H1 (cell line): Measurements from ENCODE around the gene ARHGEF28. TPM values are rescaled to one million over a fixed set of nuclear protein-coding genes. Genes with fewer than 3 reads are reported as not detected.

Source experiments
- CTCF ChIA-PET: fragments of 300-600 bp; sonication (Branson Sonifier 250); formaldehyde crosslinking; loops from one replicate; lab custom pipeline; 2021; ENCODE audit not compliant: partially characterized antibody; lab: Charles Lee
- POLR2A ChIA-PET: fragments of 300-600 bp; sonication (Branson Sonifier 250); formaldehyde crosslinking; loops from one replicate; lab custom pipeline; 2021; ENCODE audit warnings: inconsistent platforms; ENCODE audit not compliant: partially characterized antibody; lab: Charles Lee
- DNase-seq, 2 experiments: peaks; one replicate each; pipeline versions ENCODE4 v3.0.0 to v3.0.0-alpha.2; 2010 to 2022; ENCODE audit warnings: low spot score in 2 of 2, low read depth in 1 of 2, mixed read lengths in 1 of 2
- FAIRE-seq: peaks from 2 replicates; lab custom pipeline; 2011; peaks lifted over from hg19 to GRCh38; lab: Jason Lieb, UNC
- H2AFZ ChIP-seq: 2 replicates; pipeline ENCODE4 v1.8.1; 2012; ENCODE audit warnings: low read length, inconsistent platforms
- H2AK5ac ChIP-seq: 2 replicates; pipeline ENCODE4 v1.6.1; 2013; ENCODE audit warnings: low read depth, low read length
- H2BK120ac ChIP-seq: replicated peaks from 2 replicates; pipeline ENCODE3; 2013; ENCODE audit warnings: low read depth, low read length, inconsistent platforms
- H2BK12ac ChIP-seq: 2 replicates; pipeline ENCODE4 v1.6.1; 2013; ENCODE audit warnings: low read depth, low read length
- H2BK15ac ChIP-seq: 2 replicates; pipeline ENCODE4 v1.6.1; 2013; ENCODE audit warnings: low read length
- H2BK20ac ChIP-seq: 2 replicates; pipeline ENCODE4 v1.6.1; 2013; ENCODE audit warnings: low read length
- H2BK5ac ChIP-seq: 2 replicates; pipeline ENCODE4 v1.6.1; 2013; ENCODE audit warnings: low read depth, low read length
- H3K14ac ChIP-seq: 2 replicates; pipeline ENCODE4 v1.6.1; 2013; ENCODE audit warnings: inconsistent platforms; ENCODE audit not compliant: insufficient read length
- H3K18ac ChIP-seq: 2 replicates; pipeline ENCODE4 v1.6.1; 2013; ENCODE audit warnings: low read length; ENCODE audit errors: extremely low read depth
- H3K23ac ChIP-seq: 2 replicates; pipeline ENCODE4 v1.6.1; 2013; ENCODE audit warnings: inconsistent platforms; ENCODE audit not compliant: insufficient read length
- H3K23me2 ChIP-seq: 2 replicates; pipeline ENCODE4 v1.6.1; 2013; ENCODE audit warnings: low read depth, low read length
- H3K27ac ChIP-seq: 2 replicates; pipeline ENCODE4 v1.6.1; 2011; ENCODE audit warnings: low read depth, low read length, inconsistent platforms
- H3K27me3 ChIP-seq, 4 experiments: replicated peaks in 1 of 4; 1 replicate in 1 of 4; 2 replicates in 3 of 4; pipeline versions ENCODE4 v1.6.1 to v1.8.1; 2011 to 2013; ENCODE audit warnings: low read length in 3 of 4, mild to moderate bottlenecking in 3 of 4, inconsistent platforms in 2 of 4, mixed read lengths in 2 of 4, moderate library complexity in 1 of 4; ENCODE audit not compliant: control insufficient read depth in 3 of 4, insufficient read depth in 3 of 4; ENCODE audit errors: extremely low read depth in 1 of 4
- H3K36me3 ChIP-seq, 4 experiments: 2 replicates each; pipeline versions ENCODE4 v1.6.1 to v1.8.1; 2011 to 2013; ENCODE audit warnings: mild to moderate bottlenecking in 4 of 4, low read length in 3 of 4, moderate library complexity in 2 of 4, control low read depth in 1 of 4, inconsistent platforms in 1 of 4; ENCODE audit not compliant: insufficient read depth in 4 of 4, control insufficient read depth in 2 of 4
- H3K4ac ChIP-seq: replicated peaks from 2 replicates; pipeline ENCODE3; 2013; ENCODE audit warnings: low read length, low read depth, mixed read lengths, inconsistent platforms; ENCODE audit not compliant: insufficient read length
- H3K4me1 ChIP-seq, 4 experiments: replicated peaks in 1 of 4; 1 replicate in 1 of 4; 2 replicates in 3 of 4; pipeline versions ENCODE4 v1.6.1 to v1.8.1; 2011 to 2013; ENCODE audit warnings: low read length in 3 of 4, inconsistent platforms in 2 of 4, mixed read lengths in 1 of 4; ENCODE audit not compliant: insufficient read depth in 4 of 4, control insufficient read depth in 3 of 4
- H3K4me2 ChIP-seq, 2 experiments: 2 replicates each; pipeline versions ENCODE4 v1.6.1 to v1.8.1; 2011 to 2013; ENCODE audit warnings: low read depth in 2 of 2, low read length in 2 of 2, control low read depth in 1 of 2, inconsistent platforms in 1 of 2, mild to moderate bottlenecking in 1 of 2; ENCODE audit not compliant: insufficient read depth in 1 of 2
- H3K4me3 ChIP-seq, 4 experiments: fragments of 200-600, 300-600 bp in 1 of 4; sonication (generic), shearing (Covaris generic), sonication (Bioruptor Twin) in 1 of 4; 2 replicates each; pipeline versions ENCODE4 v1.5.1 to v1.8.1; 2011 to 2016; ENCODE audit warnings: low read length in 4 of 4, low read depth in 3 of 4, control low read depth in 2 of 4, inconsistent platforms in 2 of 4, mild to moderate bottlenecking in 2 of 4, mixed read lengths in 1 of 4, moderate library complexity in 1 of 4; ENCODE audit not compliant: insufficient read depth in 2 of 4; ENCODE audit errors: extremely low read depth in 1 of 4
- H3K56ac ChIP-seq: replicated peaks from 2 replicates; pipeline ENCODE3; 2013; ENCODE audit warnings: low read depth, mild to moderate bottlenecking, mixed read lengths, low read length, inconsistent platforms; ENCODE audit not compliant: insufficient read length
- H3K79me1 ChIP-seq: 2 replicates; pipeline ENCODE4 v1.6.1; 2013; ENCODE audit warnings: low read depth, low read length, control low read depth
- H3K79me2 ChIP-seq, 2 experiments: 2 replicates each; pipeline versions ENCODE4 v1.6.1 to v1.8.1; 2012 to 2013; ENCODE audit warnings: low read length in 2 of 2, mild to moderate bottlenecking in 2 of 2, inconsistent platforms in 1 of 2; ENCODE audit not compliant: insufficient read depth in 2 of 2, control insufficient read depth in 1 of 2
- H3K9ac ChIP-seq, 4 experiments: replicated peaks in 1 of 4; 1 replicate in 1 of 4; 2 replicates in 3 of 4; pipeline versions ENCODE4 v1.6.1 to v1.8.1; 2011 to 2013; ENCODE audit warnings: low read depth in 3 of 4, low read length in 3 of 4, control low read depth in 2 of 4, mild to moderate bottlenecking in 2 of 4, moderate library complexity in 2 of 4, inconsistent platforms in 1 of 4; ENCODE audit errors: extremely low read depth in 1 of 4
- H3K9me3 ChIP-seq, 2 experiments: 2 replicates each; pipeline versions ENCODE4 v1.6.1 to v1.8.1; 2012 to 2013; ENCODE audit warnings: mild to moderate bottlenecking in 2 of 2, moderate library complexity in 2 of 2, control low read depth in 1 of 2, inconsistent platforms in 1 of 2, low read depth in 1 of 2, low read length in 1 of 2, mixed read lengths in 1 of 2; ENCODE audit not compliant: insufficient read depth in 2 of 2
- H4K20me1 ChIP-seq, 2 experiments: replicated peaks in 1 of 2; 2 replicates each; pipeline versions ENCODE3 to v1.8.1; 2011 to 2013; ENCODE audit warnings: inconsistent platforms in 2 of 2, low read length in 2 of 2, mild to moderate bottlenecking in 1 of 2; ENCODE audit not compliant: insufficient read depth in 2 of 2, control insufficient read depth in 1 of 2
- H4K5ac ChIP-seq: 2 replicates; pipeline ENCODE4 v1.6.1; 2013; ENCODE audit warnings: low read length, low read depth, mixed read lengths, inconsistent platforms; ENCODE audit not compliant: insufficient read length
- H4K8ac ChIP-seq: 2 replicates; pipeline ENCODE4 v1.8.0; 2013; ENCODE audit warnings: mild to moderate bottlenecking, moderate library complexity, low read length, inconsistent platforms; ENCODE audit not compliant: insufficient read depth; ENCODE audit errors: extremely low read depth
- H4K91ac ChIP-seq: replicated peaks from 2 replicates; pipeline ENCODE3; 2013; ENCODE audit warnings: low read length, mixed read lengths, inconsistent platforms; ENCODE audit not compliant: insufficient read length
- ATF3 ChIP-seq: IDR thresholded peaks from 2 replicates; pipeline ENCODE4 v1.6.1; 2011; ENCODE audit warnings: low read depth, mild to moderate bottlenecking, low read length; ENCODE audit not compliant: insufficient read depth
- BCL11A ChIP-seq, 2 experiments: IDR thresholded peaks; one replicate each; pipeline ENCODE4 v1.6.1; 2011; ENCODE audit warnings: low read depth in 2 of 2, low read length in 2 of 2, mild to moderate bottlenecking in 2 of 2
- CREB1 ChIP-seq: IDR thresholded peaks from 2 replicates; pipeline ENCODE4 v1.6.1; 2012; ENCODE audit warnings: inconsistent platforms
- HDAC2 ChIP-seq, 2 experiments: fragments of 300-600 bp in 1 of 2; sonication (generic) in 1 of 2; IDR thresholded peaks; 2 replicates each; pipeline ENCODE4 v1.6.1; 2011 to 2012; ENCODE audit warnings: low read depth in 2 of 2, low read length in 2 of 2, mild to moderate bottlenecking in 2 of 2, moderate library complexity in 2 of 2, borderline replicate concordance in 1 of 2, inconsistent platforms in 1 of 2
- MAX ChIP-seq: IDR thresholded peaks from 2 replicates; pipeline ENCODE4 v1.6.1; 2012; ENCODE audit warnings: inconsistent platforms
- RBBP5 ChIP-seq: IDR thresholded peaks from 2 replicates; pipeline ENCODE4 v1.7.1; 2012; ENCODE audit warnings: low read depth, mild to moderate bottlenecking, inconsistent platforms, low read length, moderate library complexity, borderline replicate concordance
- RNF2 ChIP-seq: fragments of 200-900, 300-1000 bp; sonication (generic); IDR thresholded peaks from 2 replicates; pipeline ENCODE4 v1.7.1; 2016; ENCODE audit warnings: borderline replicate concordance, low read depth, mild to moderate bottlenecking, antibody characterized with exemption, low read length; ENCODE audit not compliant: poor library complexity, severe bottlenecking; ENCODE audit errors: missing control alignments
- SAP30 ChIP-seq: fragments of 300-600 bp; sonication (generic); IDR thresholded peaks from 2 replicates; pipeline ENCODE4 v1.7.1; 2012; ENCODE audit warnings: low read length, moderate library complexity, mild to moderate bottlenecking, inconsistent platforms; ENCODE audit not compliant: insufficient read depth, insufficient replicate concordance
- ZNF274 ChIP-seq: IDR thresholded peaks from 2 replicates; pipeline ENCODE4 v1.7.0; 2012; ENCODE audit warnings: low read length, borderline replicate concordance; ENCODE audit errors: extremely low read depth
- WGBS, 2 experiments: shearing (Covaris generic) in 1 of 2; methylation state at CpG; one replicate each; pipeline versions ENCODE4 v1.1.6 to v1.1.7; 2013 to 2015; ENCODE audit warnings: low lambda C conversion rate in 2 of 2, mixed read lengths in 2 of 2, inconsistent platforms in 1 of 2, low coverage in 1 of 2, missing lambda C conversion rate in 1 of 2; ENCODE audit not compliant: insufficient replicate concordance in 2 of 2, insufficient coverage in 1 of 2, insufficient read length in 1 of 2; ENCODE audit errors: extremely low coverage in 1 of 2, missing lambda C conversion rate in 1 of 2; 5-methylcytosine and 5-hydroxymethylcytosine counted together
- polyA plus RNA-seq, 7 experiments: library from polyadenylated mRNA; depleted of rRNA in 3 of 7; stranded (reverse) in 5 of 7; unstranded in 2 of 7; fragments of >200 nt in 5 of 7; fragments of 200-250 nt in 2 of 7; gene quantifications; 1 replicate in 5 of 7; 2 replicates in 1 of 7; 4 replicates in 1 of 7; pipeline versions ENCODE4 v1.2.1 to v1.2.3, GENCODE V29; 2011 to 2013; ENCODE audit warnings: missing spikeins in 2 of 7, mixed read lengths in 2 of 7
- total RNA-seq: library from RNA; stranded (reverse); fragmentation: NEBNext Ultra II Directional; extraction: Animal tissue kit (Norgen Biotek cat#: 25700); gene quantifications from 2 replicates; pipeline ENCODE4 v1.2.1, GENCODE V29; 2021

ARHGEF28 gene
- total and polyA plus RNA-seq, 2 of the 8 experiments (the other 6 are each of a cell fraction or from before 2014, with no cell fraction given), result 0.33 to 1.0 TPM

- POLR2A ChIA-PET, result no interaction called here
- WGBS, 2 experiments, result 91% methylated on average over 3 of the region's 3 CpGs; no CpG with 5 or more reads in 1 of the 2 experiments
Observed at GRCh38 chr5:73691302-73692080, 65.5 kb downstream of the ARHGEF28 start.

More at GRCh38 chr5:73691302-73692080, 65.5 kb downstream of the ARHGEF28 start:
- Histone ChIP-seq H2AK5ac (no peak overlapping the region), H2BK15ac (no peak overlapping the region), H2BK5ac (no peak overlapping the region), H2BK120ac (no peak overlapping the region), H3K27me3 (no peaks in the 10 kb centered on the region; a peak in 1 of 7 replicates), H2BK20ac (no peak overlapping the region), H2AFZ (no peak overlapping the region), H3K9me3 (no peaks in the 10 kb centered on the region), H3K4ac (no peak overlapping the region), H4K91ac (no peak overlapping the region), H4K8ac (no peak overlapping the region), H3K79me1 (no peaks in the 10 kb centered on the region), H4K5ac (no peak overlapping the region), H3K4me3 (no peak overlapping the region), H3K79me2 (no peaks in the 10 kb centered on the region), H3K4me2 (no peak overlapping the region), H3K9ac (no peak overlapping the region), H3K56ac (no peak overlapping the region), H3K18ac (no peak overlapping the region), H3K36me3 (no peaks in the 10 kb centered on the region), H3K14ac (no peak overlapping the region)
- CTCF ChIA-PET, result interaction anchor here (0.6 to 3.3 kb wide), 5 partner anchors 11 to 58 kb away, joined by 3 to 21 read pairs (median 3); no protein-coding TSS in a partner anchor
- FAIRE-seq (no peak), DNase-seq (no peak)
- TF ChIP-seq MAX, result no peak
- no peak for TF ChIP-seq ATF3
- TF ChIP-seq CREB1, result no peak
- TF ChIP-seq RBBP5, result no peak
- no peak for TF ChIP-seq RNF2
- TF ChIP-seq ZNF274, result no peak
- TF ChIP-seq SAP30, result no peak
- TF ChIP-seq BCL11A (IDR thresholded peaks at IDR 0.05; ENCODE audit: low read depth in 2 of 2, low read length in 2 of 2), result no peak
- TF ChIP-seq HDAC2 (IDR thresholded peaks at IDR 0.05; ENCODE audit: borderline replicate concordance in 1 of 2, low read depth in 2 of 2, low read length in 2 of 2), result no peak
- TF ChIP-seq, all 59 proteins: peak for 0
- Histone ChIP-seq H3K4me1 (peaks cover 2 to 8% (median 5%) of the 10 kb centered on the region in 4 experiments; a peak in 4 of 7 replicates), H4K20me1 (no peaks in the 10 kb centered on the region), H3K23me2 (no peaks in the 10 kb centered on the region), H3K27ac (no peak overlapping the region), H3K23ac (no peak overlapping the region), H2BK12ac (no peak overlapping the region)
